ENCODE results near the gene SERPINB6.
"Not testable (repeated sequence)": the region's sequence is repeated elsewhere in the genome, so short reads cannot be mapped to it uniquely, and the experiment has no call there.

The SERPINB6 gene

DNA sequence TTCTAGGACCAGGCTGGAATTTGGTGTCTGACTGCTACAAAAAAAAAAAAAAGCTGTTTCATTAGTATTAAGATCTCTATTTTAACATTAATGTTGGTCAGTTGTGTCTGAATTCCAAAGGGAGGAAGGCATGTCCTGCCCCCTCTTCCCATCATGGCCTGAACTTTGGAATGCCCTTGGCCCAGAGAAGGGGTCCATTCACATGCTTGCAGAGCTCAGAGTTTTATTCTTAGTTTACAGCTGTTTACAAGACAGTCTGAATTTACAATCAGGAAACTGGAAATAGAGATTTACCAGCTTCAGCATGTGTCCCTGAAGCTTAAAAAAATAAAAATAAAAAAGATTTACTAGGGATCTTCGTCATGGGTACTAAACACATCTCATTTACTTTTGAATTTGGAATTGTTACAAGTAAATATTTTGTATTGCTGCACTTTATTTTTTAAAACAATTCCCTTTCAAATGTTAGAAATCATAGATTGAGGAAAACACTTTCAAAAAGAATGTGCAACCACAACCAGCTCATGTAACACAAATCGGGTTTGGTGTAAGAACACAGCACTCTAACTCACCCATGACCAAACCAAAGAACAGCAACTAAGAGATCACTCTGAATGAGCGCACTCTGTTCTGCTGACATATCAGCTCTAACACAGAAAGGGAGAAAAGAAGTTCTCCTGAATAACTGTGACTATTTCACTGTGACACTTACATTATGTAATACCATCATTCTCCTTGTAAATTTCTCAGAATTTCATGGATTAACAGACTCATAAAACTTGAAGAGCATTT is 6.6 kb upstream of the SERPINB6 start:
- peak; percentile 57 for DNase-seq (ENCODE audit: low read depth)

DNA sequence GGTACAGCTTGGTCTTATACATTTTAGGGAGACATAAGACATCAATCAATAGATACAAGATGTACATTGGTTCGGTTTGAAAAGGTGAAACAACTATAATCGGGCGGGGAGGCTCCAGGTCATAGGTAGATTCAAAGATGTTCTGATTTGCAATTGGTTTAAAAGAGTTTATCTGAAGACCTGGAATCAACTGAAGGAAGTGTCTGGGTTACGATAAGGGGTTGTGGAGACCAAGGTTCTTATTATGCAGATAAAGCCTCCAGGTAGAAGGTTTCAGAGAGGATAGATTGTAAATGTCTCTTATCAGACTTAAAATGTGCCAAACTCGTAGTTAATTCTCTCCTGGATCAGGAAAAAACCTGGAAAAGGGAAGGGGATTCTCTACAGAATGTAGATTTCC is 5.9 kb upstream of the SERPINB6 start:
- DNase-seq (ENCODE audit: low read depth), result no peak

DNA sequence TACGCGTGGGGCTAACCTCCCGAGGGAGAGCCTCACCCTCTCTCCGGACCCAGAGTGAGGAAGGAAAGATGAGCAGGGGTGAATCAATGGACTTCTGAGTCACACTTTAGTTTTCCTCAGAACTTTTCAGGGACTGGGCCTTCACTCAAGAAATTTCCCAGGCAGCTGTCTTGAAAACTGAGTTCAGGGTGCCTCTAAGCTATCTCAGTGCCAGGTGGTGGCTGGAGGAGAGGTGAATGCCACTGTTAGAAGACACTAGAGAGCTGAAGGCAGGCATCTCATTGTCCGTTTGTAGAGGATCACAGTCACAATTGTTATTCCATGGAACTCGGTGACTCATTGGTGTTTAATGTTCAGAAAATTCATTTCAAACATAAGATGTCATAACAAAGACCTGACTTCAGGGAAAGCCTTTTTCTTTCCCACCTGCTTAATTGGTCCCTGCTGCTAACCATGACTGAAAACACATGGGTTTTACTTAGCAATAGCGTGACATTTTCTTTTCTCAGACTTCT is 5.3 kb upstream of the SERPINB6 start:
- peak; percentile 75 for DNase-seq (ENCODE audit: low read depth)

DNA sequence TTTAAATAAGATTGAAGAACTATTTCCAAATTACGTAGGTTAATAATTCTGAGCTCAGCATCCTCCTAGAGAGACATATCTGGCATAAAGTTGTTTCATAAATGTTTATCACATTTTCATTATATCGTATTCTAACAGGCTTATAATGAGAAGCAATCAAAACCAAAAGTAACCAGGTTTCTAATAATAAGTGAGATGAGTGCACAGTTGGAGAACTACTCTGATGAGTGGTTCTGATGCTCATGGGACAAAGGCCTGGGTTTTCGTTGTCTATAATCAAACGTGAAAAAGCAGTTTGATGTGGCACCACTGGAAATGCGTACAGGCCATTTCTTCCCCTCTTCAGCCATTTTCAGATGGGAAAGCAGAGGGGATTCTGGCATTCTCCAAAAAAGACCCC is 4.7 kb upstream of the SERPINB6 start:
- DNase-seq (ENCODE audit: low read depth), result no peak

DNA sequence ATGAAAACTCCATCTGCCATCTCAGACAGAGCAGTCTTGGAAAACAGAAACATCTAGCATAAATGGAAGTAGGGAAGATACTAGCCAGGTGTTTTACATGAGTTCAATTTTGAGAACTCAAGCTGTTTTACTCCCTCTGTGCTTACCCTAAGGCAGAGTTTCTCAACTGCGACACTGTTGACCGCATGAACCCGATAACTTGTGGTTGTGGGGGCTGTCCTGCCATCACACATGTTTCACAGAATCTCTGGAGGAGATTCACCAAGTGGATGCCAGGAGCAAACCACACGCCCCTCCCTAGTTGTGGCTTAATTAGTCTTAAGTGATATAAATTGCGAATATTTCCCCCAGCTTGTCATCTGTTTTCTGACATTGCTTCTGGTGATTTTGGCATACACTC is 2.3 kb upstream of the SERPINB6 start:
- peak; percentile 9 for DNase-seq (ENCODE audit: low read depth)

DNA sequence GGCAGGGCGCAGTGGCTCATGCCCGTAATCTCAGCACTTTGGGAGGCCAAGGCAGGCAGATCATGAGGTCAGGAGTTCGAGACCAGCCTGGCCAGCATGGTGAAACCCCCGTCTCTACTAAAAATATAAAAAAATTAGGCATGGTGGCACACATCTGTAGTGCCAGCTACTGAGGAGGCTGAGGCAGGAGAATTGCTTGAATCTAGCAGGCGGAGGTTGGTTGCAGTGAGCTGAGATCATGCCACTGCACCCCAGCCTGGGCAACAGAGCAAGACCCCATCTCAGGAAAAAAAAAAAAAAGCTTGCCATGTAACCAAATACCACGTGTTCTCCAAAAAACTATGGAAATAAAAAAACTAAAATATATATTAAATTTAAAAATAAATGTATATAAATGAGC is 1.8 kb upstream of the SERPINB6 start:
- DNase-seq (ENCODE audit: low read depth), result not testable (repeated sequence)

DNA sequence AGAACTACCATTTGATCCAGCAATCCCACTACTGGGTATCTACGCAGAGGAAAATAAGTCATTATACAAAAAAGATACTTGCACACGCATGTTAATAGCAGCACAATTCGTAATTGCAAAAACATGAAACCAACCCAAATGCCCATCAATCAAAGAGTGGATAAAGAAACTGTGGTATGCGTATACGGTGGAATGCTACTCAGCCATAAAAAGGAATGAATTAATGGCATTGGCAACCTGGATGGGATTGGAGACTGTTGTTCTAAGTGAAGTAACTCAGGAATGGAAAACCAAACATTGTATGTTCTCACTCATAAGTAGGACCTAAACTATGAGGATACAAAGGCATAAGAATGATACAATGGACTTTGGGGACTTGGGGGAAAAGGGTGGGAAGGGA is 1.3 kb upstream of the SERPINB6 start:
- DNase-seq (ENCODE audit: low read depth), result not testable (repeated sequence)

DNA sequence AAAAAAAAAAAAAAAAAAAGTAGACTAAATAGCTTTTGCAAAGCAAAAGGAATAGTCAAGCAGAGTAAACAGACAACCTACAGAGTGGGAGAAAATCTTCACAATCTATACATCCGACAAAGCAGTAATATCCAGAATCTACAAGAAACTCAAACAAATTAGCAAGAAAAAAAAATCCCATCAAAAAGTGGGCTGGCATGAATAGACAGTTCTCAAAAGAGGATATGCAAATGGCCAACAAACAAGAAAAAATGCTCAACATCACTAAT is 786 bp upstream of the SERPINB6 start:
- not testable (repeated sequence) for DNase-seq (ENCODE audit: low read depth)

DNA sequence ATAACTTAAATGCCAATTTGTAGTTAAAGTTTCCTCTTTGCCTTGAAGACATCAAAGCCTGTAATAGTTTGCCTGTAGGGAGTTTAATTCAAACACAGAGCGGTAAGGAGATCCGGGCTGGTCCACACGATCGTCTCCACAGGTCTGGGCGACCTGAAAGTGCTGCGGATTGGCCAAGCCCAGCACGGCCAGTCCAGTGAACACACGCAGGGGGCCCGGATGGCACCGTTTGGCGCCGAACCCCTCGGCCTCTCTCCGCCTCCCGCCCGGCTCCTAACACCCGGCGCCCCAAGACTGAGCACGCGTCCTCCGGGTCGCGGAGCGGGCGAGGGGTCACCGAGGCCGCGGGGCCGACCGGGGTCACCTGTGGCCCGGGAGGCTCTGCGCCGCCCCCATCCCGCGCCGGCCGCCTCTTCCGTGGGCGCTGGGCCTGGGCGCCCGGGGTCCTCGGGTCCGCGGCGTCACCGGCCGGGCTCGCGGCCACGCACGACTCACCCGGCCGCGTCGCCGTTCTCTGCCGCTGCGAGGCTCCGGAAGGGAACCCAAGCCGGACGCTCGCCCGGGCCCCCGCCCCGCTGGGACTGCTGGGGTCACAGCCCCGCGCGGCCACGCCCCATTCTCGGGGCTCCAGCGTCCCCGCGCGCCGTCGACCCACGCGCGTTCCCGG is 481 bp downstream of the SERPINB6 start:
- DNase-seq (ENCODE audit: low read depth), result peak; percentile 47

DNA sequence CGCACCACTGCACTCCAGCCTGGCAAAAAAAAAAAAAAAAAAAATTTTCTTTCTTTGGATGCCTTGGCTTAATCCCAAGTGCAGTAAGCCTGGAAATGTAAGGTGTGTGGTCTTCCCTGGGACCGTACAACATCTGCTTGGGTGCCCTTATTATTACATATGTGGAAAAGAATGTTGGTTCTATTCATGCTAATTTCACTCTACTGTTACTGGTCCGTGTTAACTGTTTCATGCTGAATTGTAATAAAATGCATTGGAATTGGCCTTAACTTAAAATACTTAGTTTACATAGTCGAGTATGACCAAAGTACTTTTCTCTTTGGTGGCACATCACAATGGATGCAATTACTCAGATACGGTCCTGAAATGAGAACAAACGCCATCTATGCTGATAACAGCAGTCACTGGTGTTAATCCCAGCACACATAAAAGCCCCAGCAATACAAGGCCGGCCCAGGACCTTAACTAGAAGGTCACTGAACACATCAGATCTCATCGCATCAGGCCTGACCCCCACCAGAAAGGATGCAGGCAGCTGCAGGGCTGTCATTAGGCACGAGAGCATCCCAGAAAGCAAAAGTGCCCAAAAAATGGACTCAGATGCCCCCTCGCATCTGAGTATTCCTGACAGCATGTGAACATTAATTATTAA is 1.2 kb downstream of the SERPINB6 start:
- peak; percentile 13 for DNase-seq (ENCODE audit: low read depth)

DNA sequence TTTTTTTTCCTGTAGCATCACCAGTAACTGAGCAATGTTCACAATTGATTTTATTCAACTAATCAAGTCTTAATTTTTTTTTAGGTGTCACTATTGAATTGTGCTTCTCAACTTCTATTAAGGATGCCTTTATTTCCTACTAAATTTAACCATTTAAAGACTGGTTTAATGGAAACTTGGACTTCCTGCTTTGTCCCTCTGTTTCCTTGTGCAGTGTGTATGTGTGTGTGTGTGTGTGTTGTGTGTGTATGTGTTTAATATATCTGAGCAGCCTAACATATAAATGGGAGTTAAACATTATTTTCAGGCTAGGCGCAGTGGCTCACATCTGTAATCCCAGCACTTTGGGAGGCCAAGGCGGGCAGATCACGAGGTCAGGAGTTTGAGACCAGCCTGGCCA is 1.8 kb downstream of the SERPINB6 start:
- DNase-seq (ENCODE audit: low read depth), result no peak

DNA sequence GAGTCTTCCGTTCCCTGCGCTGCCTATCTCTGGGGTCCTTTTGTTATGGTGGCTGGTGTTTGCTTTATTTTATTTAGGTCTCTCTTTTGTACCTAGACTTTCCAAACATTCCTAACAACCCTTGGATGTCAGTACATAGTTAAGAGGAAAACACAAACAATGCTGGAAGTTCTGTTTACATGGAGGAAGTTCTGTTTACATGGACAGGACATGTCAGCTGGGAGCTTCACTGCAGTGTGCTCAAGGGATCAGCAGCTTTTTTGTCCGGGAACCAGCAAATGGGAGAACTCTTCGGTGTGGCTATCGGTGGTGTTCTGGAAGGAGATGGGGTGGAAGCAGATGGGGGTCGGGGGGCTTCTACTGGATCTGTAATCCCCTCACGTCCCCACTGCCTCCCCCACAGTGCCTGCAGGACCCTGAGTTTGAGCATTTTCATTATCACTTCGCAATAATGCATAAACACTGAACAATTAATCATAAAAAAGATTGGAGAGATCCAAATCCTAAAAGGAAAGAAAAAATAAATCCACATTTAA is 2.7 kb downstream of the SERPINB6 start:
- no peak for DNase-seq (ENCODE audit: low read depth)

DNA sequence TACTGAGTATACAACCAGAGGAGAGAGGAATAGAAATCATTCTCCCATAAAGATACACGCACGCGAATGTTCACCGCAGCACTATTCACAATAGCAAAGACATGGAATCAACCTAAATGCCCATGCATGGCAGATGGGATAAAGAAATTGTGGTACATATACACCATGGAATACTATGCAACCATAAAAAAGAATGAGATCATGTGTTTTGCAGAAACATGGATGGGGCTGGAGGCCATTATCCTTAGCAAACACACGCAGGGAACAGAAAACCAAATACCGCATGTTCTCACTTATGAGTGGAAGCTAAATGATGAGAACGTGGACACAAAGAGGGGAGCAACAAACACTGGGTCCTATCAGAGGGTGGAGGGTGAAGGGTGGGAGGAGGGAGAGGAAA is 3.4 kb downstream of the SERPINB6 start:
- no peak for DNase-seq (ENCODE audit: low read depth)

DNA sequence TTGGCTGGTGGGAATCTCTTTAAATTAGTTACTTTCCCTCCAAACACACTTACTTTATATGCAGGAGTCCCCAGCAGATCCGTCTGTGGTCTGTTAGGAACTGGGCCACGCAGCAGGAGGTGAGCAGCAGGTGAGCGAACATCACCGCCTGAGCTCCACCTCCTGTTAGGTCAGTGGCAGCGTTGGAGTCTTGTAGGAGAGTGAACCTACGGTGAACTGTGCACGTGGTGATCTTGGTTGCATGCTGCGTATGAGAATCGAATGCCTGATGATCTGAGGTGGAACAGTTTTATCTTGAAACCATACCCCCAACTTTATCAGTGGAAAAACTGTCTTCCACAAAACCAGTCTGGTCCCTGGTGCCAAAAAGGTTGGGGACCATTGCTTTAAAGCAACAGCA is 5.0 kb downstream of the SERPINB6 start:
- no peak for DNase-seq (ENCODE audit: low read depth)

DNA sequence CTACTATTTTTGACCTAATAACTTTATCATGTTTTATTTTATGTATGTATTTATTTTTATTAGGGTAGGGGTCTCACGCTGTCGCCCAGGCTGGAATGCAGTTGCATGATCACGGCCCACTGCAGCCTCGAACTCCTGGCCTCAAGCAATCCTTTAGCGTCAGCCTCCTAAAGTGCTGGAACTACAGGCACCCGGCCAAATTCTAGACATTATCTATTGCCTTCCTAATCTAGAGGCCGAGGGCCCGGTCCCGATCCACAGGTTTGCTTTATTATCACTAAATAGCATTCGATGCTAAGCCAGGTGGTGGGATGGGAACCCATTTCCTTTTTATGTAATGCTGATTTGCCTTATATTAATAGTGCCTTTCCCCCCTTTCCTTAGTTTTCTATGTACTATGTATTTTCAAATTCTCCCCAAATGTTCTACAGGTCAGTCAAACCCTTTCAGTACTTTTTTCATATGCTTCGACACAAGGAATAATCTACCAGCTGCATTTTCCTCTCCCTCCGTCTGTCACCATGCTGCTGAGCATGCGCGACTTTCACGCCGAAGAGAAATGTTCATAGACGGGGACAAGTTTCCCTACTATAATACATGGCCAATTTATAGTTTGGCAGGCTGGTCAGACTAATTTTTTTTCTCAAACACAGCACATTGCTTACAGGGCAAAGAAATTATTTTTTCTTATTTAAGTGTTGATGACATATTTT is 6.4 kb downstream of the SERPINB6 start:
- no peak for DNase-seq (ENCODE audit: low read depth)

DNA sequence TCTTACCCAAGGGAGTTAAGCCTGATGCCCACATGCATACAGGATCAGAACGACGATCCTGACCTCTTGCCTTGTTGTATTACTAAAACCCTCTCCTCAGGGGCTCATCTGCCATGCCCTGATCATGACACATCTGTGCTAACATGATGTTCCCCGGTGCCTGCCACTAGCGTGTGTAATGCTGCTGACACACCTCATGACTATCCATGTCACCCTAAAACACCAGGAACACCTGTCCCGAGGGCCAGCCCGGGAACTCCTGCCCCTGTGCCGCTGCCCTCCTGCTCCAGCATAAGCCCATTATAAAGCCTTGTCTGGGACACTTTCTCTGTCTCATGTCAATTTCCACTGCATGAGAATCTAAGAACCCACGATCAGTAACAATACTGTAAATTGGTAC is 7.6 kb downstream of the SERPINB6 start:
- DNase-seq (ENCODE audit: low read depth), result no peak

DNA sequence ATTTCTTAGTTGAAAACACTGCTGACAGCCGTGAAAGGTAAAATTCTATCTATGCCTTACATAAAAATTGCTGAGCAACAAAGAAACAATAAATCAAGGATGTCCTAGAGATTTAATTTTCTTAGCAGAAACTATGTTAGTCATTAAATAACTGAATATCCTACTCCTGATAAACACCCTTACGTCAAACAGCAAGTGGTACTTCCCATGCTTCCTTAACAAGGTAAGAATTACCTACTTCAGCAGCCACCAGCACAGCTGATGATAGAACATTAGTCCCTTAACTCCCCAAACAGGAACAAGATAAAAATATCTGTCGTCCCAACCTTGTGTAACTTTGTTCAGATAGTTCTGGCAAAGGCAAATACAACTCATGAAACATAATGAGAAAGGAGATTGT is 8.7 kb downstream of the SERPINB6 start:
- no peak for DNase-seq (ENCODE audit: low read depth)

DNA sequence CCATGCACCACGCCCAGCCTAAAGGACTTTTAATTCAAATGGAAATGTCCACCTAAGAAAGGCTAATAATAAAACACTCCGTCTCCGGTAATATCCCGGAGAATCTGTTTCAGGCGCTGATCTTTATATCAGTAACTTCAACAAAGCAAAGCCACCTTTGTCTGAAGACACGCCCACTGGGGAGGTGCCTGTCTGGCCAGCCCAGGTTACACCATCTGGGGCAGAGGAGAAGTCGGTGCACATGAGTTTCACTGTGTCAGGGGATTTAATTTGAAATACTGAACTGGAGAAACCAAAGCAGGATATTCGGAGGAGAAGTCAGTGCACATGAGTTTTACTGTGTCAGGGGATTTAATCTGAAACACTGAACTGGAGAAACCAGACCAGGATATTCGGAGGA is 9.4 kb downstream of the SERPINB6 start:
- DNase-seq (ENCODE audit: low read depth), result no peak

DNA sequence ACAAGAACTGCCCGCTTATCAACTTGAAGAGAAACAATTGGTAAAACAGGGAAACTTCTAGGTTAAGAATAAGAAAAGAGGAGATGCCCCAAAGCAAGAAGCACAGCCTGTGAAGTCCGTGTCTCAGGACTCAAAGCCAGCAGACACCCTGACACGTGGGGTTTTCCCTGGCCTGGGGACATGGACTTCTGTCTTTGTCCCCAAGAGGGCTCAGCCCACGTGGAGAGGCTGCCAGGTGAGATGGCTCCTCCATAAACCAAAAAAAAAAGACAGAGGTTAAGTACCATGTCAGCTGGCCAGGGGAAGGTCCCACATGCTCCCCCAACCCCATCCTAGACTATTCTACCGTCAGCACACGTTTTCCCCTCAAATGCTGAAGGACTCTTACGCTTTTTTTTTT is 9.9 kb downstream of the SERPINB6 start:
- DNase-seq (ENCODE audit: low read depth), result no peak

DNA sequence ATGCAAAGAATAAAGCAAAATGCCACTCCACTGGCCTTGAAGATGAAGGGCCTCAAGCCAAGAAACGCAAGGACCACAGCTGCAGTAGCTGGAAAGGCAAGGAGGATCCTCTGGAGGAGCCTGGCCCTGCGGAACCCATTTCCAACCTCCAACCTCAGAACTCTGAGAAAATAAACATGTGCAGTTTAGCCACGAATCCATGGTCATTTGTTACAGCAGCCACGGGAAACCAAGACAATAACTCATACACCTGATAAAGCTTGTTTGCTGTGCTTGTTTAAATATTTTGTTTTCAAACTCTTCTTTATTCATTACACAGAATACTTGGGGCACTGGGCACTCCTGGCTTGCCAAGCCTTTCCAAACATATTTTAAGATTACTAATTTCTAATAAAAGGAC is 10.4 kb downstream of the SERPINB6 start:
- no peak for DNase-seq (ENCODE audit: low read depth)

DNA sequence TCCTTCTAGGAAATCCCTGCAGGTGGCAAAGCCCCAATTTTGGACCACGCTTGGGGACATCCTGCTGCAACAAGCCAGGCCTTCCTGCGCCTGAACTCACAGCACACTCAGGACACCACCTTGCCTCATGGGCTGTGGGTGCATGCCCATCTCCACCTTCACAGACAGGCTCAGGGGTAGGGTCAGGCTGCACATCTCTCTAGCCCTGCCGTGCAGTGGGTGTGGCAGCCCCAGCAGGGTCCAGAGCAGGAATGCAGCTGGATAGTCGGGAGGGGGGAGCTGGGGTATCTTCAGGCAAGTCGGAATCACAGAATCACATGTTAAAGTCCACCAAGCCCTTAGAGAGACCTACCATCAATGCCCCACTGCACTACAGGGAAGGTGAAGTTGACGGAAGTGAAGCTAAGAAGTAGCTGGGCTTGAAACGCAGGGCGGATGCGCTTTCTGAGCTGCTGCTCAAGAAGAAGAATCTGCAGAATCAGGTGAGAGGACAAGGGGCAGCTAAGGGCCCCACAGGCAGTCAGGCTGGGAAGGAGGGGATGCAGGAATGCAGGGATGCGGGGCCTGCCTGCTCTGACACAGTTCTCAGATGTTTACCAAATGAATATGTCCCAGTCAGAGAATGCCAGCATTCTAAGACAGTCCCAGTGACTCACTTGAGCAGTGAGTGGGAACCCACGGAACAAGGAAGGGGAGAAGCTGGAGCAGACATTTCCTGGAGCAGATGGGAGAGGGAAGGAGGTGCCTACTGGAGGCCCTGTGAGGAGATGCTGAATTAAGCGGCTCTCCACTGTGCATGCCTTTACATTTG is 11.3 kb downstream of the SERPINB6 start:
- DNase-seq (ENCODE audit: low read depth), result peak; percentile 40

DNA sequence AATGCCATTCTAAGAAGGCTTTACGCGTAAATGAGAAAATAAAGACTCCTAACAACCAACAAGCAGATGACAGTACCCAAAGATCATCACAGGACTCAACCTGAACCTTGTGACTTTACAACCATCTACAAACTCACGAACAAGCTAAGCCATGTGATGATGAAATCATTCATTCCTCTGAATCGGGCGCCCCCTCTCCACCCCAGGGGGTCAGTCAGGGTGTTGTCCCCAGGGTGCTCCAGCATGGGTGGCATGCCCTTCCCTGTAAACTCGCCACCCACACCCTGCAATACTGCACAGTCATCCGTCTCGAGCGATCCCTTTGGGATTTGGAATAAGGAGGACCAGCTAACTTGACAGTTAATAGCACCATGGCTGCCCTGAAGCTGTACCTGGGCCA is 12.6 kb downstream of the SERPINB6 start:
- DNase-seq (ENCODE audit: low read depth), result no peak

Data from fibroblast of gingiva (primary cell).